ENCODE data around the gene CAPN10. TPM values are rescaled to one million over a fixed set of nuclear protein-coding genes. Genes with fewer than 3 reads are reported as not detected.

Gene CAPN10
- total and polyA plus RNA-seq, 2 experiments from 2014 or later: 10.0 to 29.5 TPM

DNA sequence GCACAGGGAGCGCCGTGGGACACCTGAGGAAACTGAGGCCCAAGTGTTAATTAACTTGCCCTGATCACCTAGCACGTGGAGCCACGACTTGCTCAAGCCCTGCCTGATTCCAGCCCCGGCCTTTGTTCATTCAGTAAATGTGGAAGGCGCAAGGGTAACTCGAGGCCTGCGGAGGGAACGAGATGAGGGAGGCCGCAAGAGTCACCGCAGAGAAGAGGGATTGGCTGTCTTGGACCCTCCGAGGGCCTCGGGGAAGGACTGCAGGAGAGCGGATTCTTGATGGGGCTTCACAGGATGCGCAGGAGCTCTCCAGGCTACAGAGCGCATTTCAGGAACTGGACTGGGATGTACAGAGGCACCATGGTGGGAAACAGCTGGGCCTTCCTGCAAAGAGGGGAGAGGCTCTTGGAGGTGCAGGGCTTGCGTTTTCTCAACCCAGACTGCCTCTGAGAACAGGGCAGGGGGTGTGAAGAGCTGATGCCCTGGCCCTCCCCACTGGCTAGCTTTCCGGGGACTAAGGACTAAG lies 28.2 kb upstream of the CAPN10 start:
- Histone ChIP-seq H3K27me3 (replicated peaks; ENCODE audit: insufficient read depth) (no peaks in the 10 kb centered on the region), H3K4me1 (ENCODE audit: insufficient read depth) (peaks cover 26% of the 10 kb centered on the region), H3K4me2 (ENCODE audit: unreplicated experiment) (peak overlapping the region; percentile 77), H3K9me3 (ENCODE audit: low read depth) (no peaks in the 10 kb centered on the region), H3F3A (ENCODE audit: insufficient read depth) (peaks cover 32% of the 10 kb centered on the region), H3K9ac (peak overlapping the region; percentile 77; the same call in 1 of the 2 replicates), H3K4me3 (peak overlapping the region; percentile 69), H3K9me2 (ENCODE audit: insufficient read depth) (no peaks in the 10 kb centered on the region), H4K20me1 (ENCODE audit: insufficient read depth) (no peaks in the 10 kb centered on the region), H2AFZ (no peak overlapping the region), H3K27ac (no peak overlapping the region), H3K79me2 (ENCODE audit: insufficient read depth) (peaks cover 29% of the 10 kb centered on the region), H3K36me3 (ENCODE audit: low read depth) (no peaks in the 10 kb centered on the region)
- 71 to 74% methylated on average over 17 to 18 of the region's 18 CpGs for WGBS, 2 experiments (ENCODE audit: low coverage in 1 of 2, low lambda C conversion rate in 2 of 2, missing lambda C conversion rate in 2 of 2)
- in situ Hi-C loops (cut with MboI): no loop called here
- TF ChIP-seq EZH2 (IDR thresholded peaks at IDR 0.05; ENCODE audit: insufficient read depth, poor library complexity, severe bottlenecking) (no peak), EZH2phosphoT487 (IDR thresholded peaks at IDR 0.05; ENCODE audit: insufficient read depth, low read depth) (no peak)
- DNase-seq: no peak

DNA sequence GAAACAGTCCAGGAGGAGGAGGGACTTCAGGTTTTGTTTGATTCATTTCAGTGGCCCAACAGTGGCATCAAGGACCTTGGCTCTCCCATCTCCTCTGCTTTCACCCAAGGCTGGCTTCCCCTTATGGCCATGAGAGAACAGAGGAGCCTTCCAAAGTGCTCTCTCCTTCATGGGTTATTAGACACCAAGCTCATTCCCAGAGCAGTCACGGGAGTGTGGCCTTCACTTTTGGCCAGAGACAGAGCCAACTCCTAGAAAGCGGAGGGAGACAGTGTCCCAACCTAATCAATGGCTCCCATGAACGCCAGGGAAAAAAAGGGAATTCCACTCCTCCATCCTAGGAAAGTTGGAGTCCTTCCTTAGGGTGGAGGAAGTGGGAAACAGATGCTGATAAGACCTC lies 27.2 kb upstream of the CAPN10 start:
- peak overlapping the region; percentile 78 for H3K4me2 ChIP-seq (ENCODE audit: unreplicated experiment)
- H3K27me3 ChIP-seq (replicated peaks; ENCODE audit: insufficient read depth): no peaks in the 10 kb centered on the region
- no peaks in the 10 kb centered on the region for H4K20me1 ChIP-seq (ENCODE audit: insufficient read depth)
- TF ChIP-seq EZH2 (IDR thresholded peaks at IDR 0.05; ENCODE audit: insufficient read depth, poor library complexity, severe bottlenecking): no peak
- TF ChIP-seq EZH2phosphoT487 (IDR thresholded peaks at IDR 0.05; ENCODE audit: insufficient read depth, low read depth): no peak
- H3K9me3 ChIP-seq (ENCODE audit: low read depth): no peaks in the 10 kb centered on the region
- H2AFZ ChIP-seq: no peak overlapping the region
- no peaks in the 10 kb centered on the region for H3K9me2 ChIP-seq (ENCODE audit: insufficient read depth)
- H3K27ac ChIP-seq: peak overlapping the region; percentile 87; the same call in 1 of the 2 replicates
- no peak for DNase-seq
- H3K36me3 ChIP-seq (ENCODE audit: low read depth): no peaks in the 10 kb centered on the region
- H3K79me2 ChIP-seq (ENCODE audit: insufficient read depth): peaks cover 29% of the 10 kb centered on the region
- H3K4me1 ChIP-seq (ENCODE audit: insufficient read depth): peaks cover 26% of the 10 kb centered on the region
- H3K9ac ChIP-seq: peak overlapping the region; percentile 93
- peaks cover 32% of the 10 kb centered on the region for H3F3A ChIP-seq (ENCODE audit: insufficient read depth)
- 67 to 83% methylated on average over 3 of the region's 3 CpGs for WGBS, 2 experiments (ENCODE audit: low coverage in 1 of 2, low lambda C conversion rate in 2 of 2, missing lambda C conversion rate in 2 of 2)
- in situ Hi-C loops (cut with MboI): no loop called here
- H3K4me3 ChIP-seq: peak overlapping the region; percentile 78

DNA sequence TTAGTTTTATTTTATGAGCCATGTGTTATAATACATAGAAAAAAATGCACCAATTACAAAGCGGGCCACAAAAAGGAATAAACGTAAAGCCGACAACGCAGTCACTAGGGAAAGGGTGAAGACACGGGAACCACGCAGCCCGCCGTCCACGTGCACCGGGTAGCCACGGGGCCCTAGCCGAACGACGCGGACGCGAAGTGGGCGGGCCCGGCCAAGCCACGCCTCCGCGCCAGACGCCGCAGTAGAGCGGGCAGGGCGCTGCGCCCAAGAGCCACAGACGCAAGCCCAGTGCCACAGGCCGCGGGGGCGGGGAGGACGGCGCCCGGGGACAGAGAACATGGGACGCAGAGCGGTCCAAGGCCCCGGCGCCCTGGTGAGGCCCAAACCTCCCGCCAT lies 26.5 kb upstream of the CAPN10 start, which contains the start of gene DUSP28:
TSS of gene DUSP28 (plus strand) at position 274 of the 396 bp plus-strand sequence. CDS start 328 bp downstream, outside the sequence.
- TF ChIP-seq EZH2 (IDR thresholded peaks at IDR 0.05; ENCODE audit: insufficient read depth, poor library complexity, severe bottlenecking): no peak
- TF ChIP-seq EZH2phosphoT487 (IDR thresholded peaks at IDR 0.05; ENCODE audit: insufficient read depth, low read depth): no peak
- Histone ChIP-seq H3K27me3 (replicated peaks; ENCODE audit: insufficient read depth) (no peaks in the 10 kb centered on the region), H4K20me1 (ENCODE audit: insufficient read depth) (no peaks in the 10 kb centered on the region), H3K9ac (peak within 1 kb of the TSS; percentile 93), H3K9me2 (ENCODE audit: insufficient read depth) (no peaks in the 10 kb centered on the region), H3K36me3 (ENCODE audit: low read depth) (no peaks in the 10 kb centered on the region), H3F3A (ENCODE audit: insufficient read depth) (peaks cover 32% of the 10 kb centered on the region), H3K4me2 (ENCODE audit: unreplicated experiment) (peak within 1 kb of the TSS; percentile 86), H2AFZ (peak within 1 kb of the TSS; percentile 61), H3K4me3 (peak within 1 kb of the TSS; percentile 78), H3K9me3 (ENCODE audit: low read depth) (no peaks in the 10 kb centered on the region), H3K79me2 (ENCODE audit: insufficient read depth) (peaks cover 29% of the 10 kb centered on the region), H3K4me1 (ENCODE audit: insufficient read depth) (peaks cover 26% of the 10 kb centered on the region), H3K27ac (peak within 1 kb of the TSS; percentile 90)
- peak; percentile 96 for DNase-seq
- in situ Hi-C loops (cut with MboI): no loop called here
- 1% methylated on average over 37 of the region's 39 CpGs for WGBS, 2 experiments (ENCODE audit: low coverage in 1 of 2, low lambda C conversion rate in 2 of 2, missing lambda C conversion rate in 2 of 2)

GRCh38 chr2:240560480-240561324 lies 25.8 kb upstream of the CAPN10 start:
- Histone ChIP-seq H3K4me1 (ENCODE audit: insufficient read depth) (peaks cover 26% of the 10 kb centered on the region), H3K9me2 (ENCODE audit: insufficient read depth) (no peaks in the 10 kb centered on the region), H3F3A (ENCODE audit: insufficient read depth) (peaks cover 32% of the 10 kb centered on the region), H3K36me3 (ENCODE audit: low read depth) (no peaks in the 10 kb centered on the region), H3K27ac (peak overlapping the region; percentile 90), H4K20me1 (ENCODE audit: insufficient read depth) (no peaks in the 10 kb centered on the region), H3K4me2 (ENCODE audit: unreplicated experiment) (peak overlapping the region; percentile 86), H3K27me3 (replicated peaks; ENCODE audit: insufficient read depth) (no peaks in the 10 kb centered on the region), H2AFZ (peak overlapping the region; percentile 61), H3K9ac (peak overlapping the region; percentile 93), H3K4me3 (peak overlapping the region; percentile 78), H3K9me3 (ENCODE audit: low read depth) (no peaks in the 10 kb centered on the region), H3K79me2 (ENCODE audit: insufficient read depth) (peaks cover 29% of the 10 kb centered on the region)
- 1% methylated on average over 79 to 85 of the region's 101 CpGs for WGBS, 2 experiments (ENCODE audit: low coverage in 1 of 2, low lambda C conversion rate in 2 of 2, missing lambda C conversion rate in 2 of 2)
- in situ Hi-C loops (cut with MboI): no loop called here
- peak; percentile 100 for DNase-seq
- TF ChIP-seq EZH2 (IDR thresholded peaks at IDR 0.05; ENCODE audit: insufficient read depth, poor library complexity, severe bottlenecking) (no peak), EZH2phosphoT487 (IDR thresholded peaks at IDR 0.05; ENCODE audit: insufficient read depth, low read depth) (no peak)

Measured in GM23248 (cell line).